IMR-90 (cell line): ENCODE data around the gene EFHC2. TPM values are rescaled to one million over a fixed set of nuclear protein-coding genes. Genes with fewer than 3 reads are reported as not detected.

ENCODE experiments used
- ATAC-seq: fragments of 200-7000 bp; cut with Tn5 transposase; 2 replicates; pipeline ENCODE4 v1.9.1; 2020; ENCODE audit warnings: low read depth, mild to moderate bottlenecking, moderate library complexity
- BruUV-seq: library from RNA; stranded (reverse); fragments of 400-500 nt; replicated peaks from 2 replicates; lab custom pipeline; 2021; lab: Mats Ljungman, UMichigan
- CTCF ChIA-PET: fragments of 300-600 bp; formaldehyde crosslinking; extraction: SDS; loops from one replicate; lab custom pipeline; 2021; ENCODE audit warnings: antibody characterized with exemption; lab: Yijun Ruan, JAX
- POLR2A ChIA-PET: fragments of 300-600 bp; sonication (Branson Sonifier 250); formaldehyde crosslinking; loops from one replicate; lab custom pipeline; 2022; ENCODE audit warnings: antibody characterized with exemption; ENCODE audit not compliant: unreplicated experiment; lab: Charles Lee
- DNase-seq: peaks from one replicate; pipeline ENCODE4 v3.0.0; 2013
- H2AFZ ChIP-seq: replicated peaks from 2 replicates; pipeline ENCODE3; 2013; ENCODE audit warnings: low read length, mild to moderate bottlenecking; ENCODE audit not compliant: poor library complexity
- H2AK5ac ChIP-seq: 2 replicates; pipeline ENCODE4 v1.6.1; 2013; ENCODE audit warnings: low read depth, low read length, inconsistent platforms
- H2AK9ac ChIP-seq: replicated peaks from 2 replicates; pipeline ENCODE3; 2013; ENCODE audit warnings: mild to moderate bottlenecking, low read depth, low read length, moderate library complexity; ENCODE audit not compliant: poor library complexity
- H2BK120ac ChIP-seq: 2 replicates; pipeline ENCODE4 v1.6.1; 2013; ENCODE audit warnings: low read depth, low read length, inconsistent platforms
- H2BK15ac ChIP-seq: 3 replicates; pipeline ENCODE4 v1.6.1; 2013; ENCODE audit warnings: low read depth, low read length, inconsistent platforms
- H2BK20ac ChIP-seq: 2 replicates; pipeline ENCODE4 v1.6.1; 2013; ENCODE audit warnings: low read depth, mild to moderate bottlenecking, inconsistent platforms, low read length, moderate library complexity
- H2BK5ac ChIP-seq: 2 replicates; pipeline ENCODE4 v1.6.1; 2013; ENCODE audit warnings: mild to moderate bottlenecking, low read depth, low read length, inconsistent platforms; ENCODE audit not compliant: poor library complexity, severe bottlenecking
- H3K14ac ChIP-seq: replicated peaks from 2 replicates; pipeline ENCODE4 v1.6.1; 2013; ENCODE audit warnings: low read depth, low read length, inconsistent platforms
- H3K18ac ChIP-seq: 2 replicates; pipeline ENCODE4 v1.6.1; 2013; ENCODE audit warnings: low read depth, low read length, control low read depth
- H3K23ac ChIP-seq: 2 replicates; pipeline ENCODE4 v1.6.1; 2013; ENCODE audit warnings: low read depth, low read length, inconsistent platforms
- H3K27ac ChIP-seq: 2 replicates; pipeline ENCODE4 v1.5.1; 2013; ENCODE audit warnings: mild to moderate bottlenecking, control low read depth, low read length; ENCODE audit not compliant: insufficient read depth
- H3K27me3 ChIP-seq: 2 replicates; pipeline ENCODE4 v1.6.1; 2013; ENCODE audit warnings: low read length; ENCODE audit not compliant: control insufficient read depth, insufficient read depth
- H3K36me3 ChIP-seq: 2 replicates; pipeline ENCODE4 v1.6.1; 2013; ENCODE audit warnings: low read length, mixed read lengths; ENCODE audit not compliant: control insufficient read depth, insufficient read depth
- H3K4ac ChIP-seq: 2 replicates; pipeline ENCODE4 v1.6.1; 2013; ENCODE audit warnings: low read depth, low read length, inconsistent platforms
- H3K4me1 ChIP-seq: 2 replicates; pipeline ENCODE4 v1.6.1; 2013; ENCODE audit warnings: low read length, mixed read lengths; ENCODE audit not compliant: control insufficient read depth, insufficient read depth
- H3K4me2 ChIP-seq: 2 replicates; pipeline ENCODE4 v1.6.1; 2013; ENCODE audit warnings: low read depth, mild to moderate bottlenecking, control low read depth, low read length, moderate library complexity
- H3K4me3 ChIP-seq: 2 replicates; pipeline ENCODE4 v1.5.1; 2013; ENCODE audit warnings: low read depth, mild to moderate bottlenecking, control low read depth, low read length, moderate library complexity; ENCODE audit not compliant: insufficient read depth
- H3K56ac ChIP-seq: 2 replicates; pipeline ENCODE4 v1.6.1; 2013; ENCODE audit warnings: low read length, inconsistent platforms; ENCODE audit not compliant: insufficient read depth; ENCODE audit errors: extremely low read depth
- H3K79me1 ChIP-seq, 2 experiments: 2 replicates each; pipeline ENCODE4 v1.6.1; 2013; ENCODE audit warnings: low read length in 2 of 2, inconsistent platforms in 1 of 2, low read depth in 1 of 2
- H3K9ac ChIP-seq: 2 replicates; pipeline ENCODE4 v1.6.1; 2013; ENCODE audit warnings: low read depth, low read length, control low read depth
- H3K9me1 ChIP-seq: 2 replicates; pipeline ENCODE4 v1.6.1; 2013; ENCODE audit warnings: low read length, inconsistent platforms; ENCODE audit not compliant: insufficient read depth
- H3K9me3 ChIP-seq: 2 replicates; pipeline ENCODE4 v1.6.1; 2013; ENCODE audit warnings: low read length; ENCODE audit not compliant: control insufficient read depth, insufficient read depth
- H4K20me1 ChIP-seq: 2 replicates; pipeline ENCODE4 v1.6.1; 2013; ENCODE audit warnings: low read length, inconsistent platforms; ENCODE audit not compliant: insufficient read depth
- H4K5ac ChIP-seq: 2 replicates; pipeline ENCODE4 v1.6.1; 2013; ENCODE audit warnings: mild to moderate bottlenecking, low read depth, low read length, control low read depth
- H4K8ac ChIP-seq, 2 experiments: 2 replicates each; pipeline ENCODE4 v1.6.1; 2013; ENCODE audit warnings: low read depth in 2 of 2, low read length in 2 of 2, control low read depth in 1 of 2, inconsistent platforms in 1 of 2
- H4K91ac ChIP-seq: 2 replicates; pipeline ENCODE4 v1.6.1; 2013; ENCODE audit warnings: low read depth, low read length, inconsistent platforms; ENCODE audit not compliant: insufficient read depth
- MXI1 ChIP-seq: IDR thresholded peaks from 2 replicates; pipeline ENCODE4 v1.6.1; 2012; ENCODE audit warnings: low read depth, mild to moderate bottlenecking, low read length, moderate library complexity, borderline replicate concordance
- RCOR1 ChIP-seq: IDR thresholded peaks from 2 replicates; pipeline ENCODE4 v1.6.1; 2012; ENCODE audit warnings: mild to moderate bottlenecking, low read length, improper control_type of control experiment; ENCODE audit not compliant: insufficient replicate concordance
- WGBS, 2 experiments: methylation state at CpG; one replicate each; pipeline versions ENCODE4 v1.1.5 to v1.1.7; 2013; ENCODE audit warnings: missing lambda C conversion rate in 2 of 2; ENCODE audit not compliant: insufficient read length in 1 of 2; ENCODE audit errors: extremely low coverage in 2 of 2; 5-methylcytosine and 5-hydroxymethylcytosine counted together
- dilution Hi-C: fragments of 300-500 bp; cut with HindIII; formaldehyde crosslinking; loops from one replicate; pipeline ENCODE4 v1.14.3; 2018; ENCODE audit warnings: low sequenced_read_pairs; ENCODE audit not compliant: unreplicated experiment
- in situ Hi-C: fragments of 300-500 bp; cut with MboI; formaldehyde crosslinking; loops from 3 replicates; pipeline ENCODE4 v1.14.3; 2019; ENCODE audit warnings: low sequenced_read_pairs, inconsistent platforms, mixed read lengths
- intact Hi-C: fragments of 100-400 bp; cut with micrococcal nuclease; formaldehyde crosslinking; loops from 2 replicates; pipeline ENCODE4 v1.10.0; 2022
- polyA plus RNA-seq, 3 experiments: library from polyadenylated mRNA; depleted of rRNA; stranded (reverse); fragments of >200 nt; gene quantifications; 2 replicates each; pipeline ENCODE4 v1.2.3, GENCODE V29; 2012; ENCODE audit warnings: low replicate concordance in 1 of 3
- total RNA-seq: library from RNA; depleted of rRNA; stranded (reverse); fragments of >200 nt; gene quantifications from 2 replicates; pipeline ENCODE4 v1.2.3, GENCODE V29; 2012

EFHC2 gene
- total and polyA plus RNA-seq, 2 of the 4 experiments (the other 2 are of a cell fraction), result 0.18 to 0.24 TPM

DNA sequence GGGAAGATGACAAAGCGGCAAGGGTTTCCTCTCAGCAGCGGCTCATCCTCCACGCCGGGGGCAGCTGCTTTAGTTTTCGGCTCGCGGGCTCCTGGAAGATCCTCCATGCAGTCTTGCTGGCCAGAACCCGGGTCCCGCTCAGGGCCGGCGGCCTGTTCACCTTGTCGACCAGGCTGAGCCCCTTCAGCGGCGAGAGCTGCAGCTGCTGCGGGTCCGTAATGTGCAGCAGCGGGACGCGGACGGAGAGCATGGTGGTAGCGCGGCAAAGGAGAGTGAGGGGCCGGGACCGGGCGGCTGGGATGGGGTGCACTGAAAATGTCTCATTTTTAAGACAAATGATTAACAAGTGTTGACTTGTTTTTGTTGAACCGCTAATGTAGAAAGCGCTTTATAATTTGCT is 33.2 kb downstream of the EFHC2 start:
- Histone ChIP-seq H2BK5ac (no peak overlapping the region), H3K9ac (no peak overlapping the region), H4K91ac (no peak overlapping the region), H4K20me1 (no peaks in the 10 kb centered on the region), H3K56ac (no peak overlapping the region), H2BK15ac (no peak overlapping the region), H2AK9ac (no peak overlapping the region), H3K18ac (no peak overlapping the region), H2AK5ac (no peak overlapping the region), H4K5ac (no peak overlapping the region), H3K79me1 (no peaks in the 10 kb centered on the region), H4K8ac (no peak overlapping the region), H3K4ac (no peak overlapping the region), H3K4me2 (no peak overlapping the region), H2BK20ac (no peak overlapping the region), H3K36me3 (no peaks in the 10 kb centered on the region), H3K23ac (no peak overlapping the region), H3K27ac (no peak overlapping the region), H2AFZ (no peak overlapping the region), H3K27me3 (no peaks in the 10 kb centered on the region), H3K4me1 (no peaks in the 10 kb centered on the region), H3K4me3 (no peak overlapping the region), H3K9me1 (no peaks in the 10 kb centered on the region), H3K9me3 (no peaks in the 10 kb centered on the region), H2BK120ac (no peak overlapping the region), H3K14ac (no peak overlapping the region)
- BruUV-seq, result no TSS peak
- TF ChIP-seq RCOR1, result no peak
- no peak for TF ChIP-seq MXI1
- DNase-seq (no peak), ATAC-seq (no peak)
- dilution Hi-C loops (no loop called here), intact Hi-C loops (no loop called here), in situ Hi-C loops (no loop called here)
- CTCF ChIA-PET, result no interaction called here
- POLR2A ChIA-PET, result no interaction called here
- 67% methylated on average over 3 of the region's 27 CpGs; no CpG with 5 or more reads in 1 of the 2 experiments for WGBS, 2 experiments
